ENCODE measurements around the gene DCTD.

DCTD gene

DNA sequence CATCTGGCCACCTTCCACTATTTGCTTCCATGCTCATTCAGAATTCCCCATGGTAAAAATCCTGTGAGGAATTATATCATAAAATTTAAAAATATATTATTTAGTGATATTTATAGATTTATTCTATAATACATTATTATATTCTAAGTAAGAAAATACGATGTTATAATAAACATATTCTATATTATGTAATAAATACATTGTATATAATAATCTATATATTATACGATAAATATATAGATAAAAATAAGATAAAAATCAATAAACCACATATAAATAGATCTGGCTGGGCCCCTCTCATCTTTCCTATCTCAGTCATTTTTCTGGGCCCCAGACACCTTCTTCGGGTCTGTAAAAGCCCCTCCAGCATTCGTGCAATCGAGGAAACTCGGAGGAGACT, 68.5 kb downstream of the DCTD start:
- no peak for DNase-seq (ENCODE audit: low read depth)
- TF ChIP-seq, protein P1, sequence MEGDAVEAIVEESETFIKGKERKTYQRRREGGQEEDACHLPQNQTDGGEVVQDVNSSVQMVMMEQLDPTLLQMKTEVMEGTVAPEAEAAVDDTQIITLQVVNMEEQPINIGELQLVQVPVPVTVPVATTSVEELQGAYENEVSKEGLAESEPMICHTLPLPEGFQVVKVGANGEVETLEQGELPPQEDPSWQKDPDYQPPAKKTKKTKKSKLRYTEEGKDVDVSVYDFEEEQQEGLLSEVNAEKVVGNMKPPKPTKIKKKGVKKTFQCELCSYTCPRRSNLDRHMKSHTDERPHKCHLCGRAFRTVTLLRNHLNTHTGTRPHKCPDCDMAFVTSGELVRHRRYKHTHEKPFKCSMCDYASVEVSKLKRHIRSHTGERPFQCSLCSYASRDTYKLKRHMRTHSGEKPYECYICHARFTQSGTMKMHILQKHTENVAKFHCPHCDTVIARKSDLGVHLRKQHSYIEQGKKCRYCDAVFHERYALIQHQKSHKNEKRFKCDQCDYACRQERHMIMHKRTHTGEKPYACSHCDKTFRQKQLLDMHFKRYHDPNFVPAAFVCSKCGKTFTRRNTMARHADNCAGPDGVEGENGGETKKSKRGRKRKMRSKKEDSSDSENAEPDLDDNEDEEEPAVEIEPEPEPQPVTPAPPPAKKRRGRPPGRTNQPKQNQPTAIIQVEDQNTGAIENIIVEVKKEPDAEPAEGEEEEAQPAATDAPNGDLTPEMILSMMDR (conservative IDR thresholded peaks at IDR 0.05; ENCODE audit: low read depth, low read length): no peak
- no peak overlapping the region for H3K4me3 ChIP-seq (ENCODE audit: low read depth, low read length)

DNA sequence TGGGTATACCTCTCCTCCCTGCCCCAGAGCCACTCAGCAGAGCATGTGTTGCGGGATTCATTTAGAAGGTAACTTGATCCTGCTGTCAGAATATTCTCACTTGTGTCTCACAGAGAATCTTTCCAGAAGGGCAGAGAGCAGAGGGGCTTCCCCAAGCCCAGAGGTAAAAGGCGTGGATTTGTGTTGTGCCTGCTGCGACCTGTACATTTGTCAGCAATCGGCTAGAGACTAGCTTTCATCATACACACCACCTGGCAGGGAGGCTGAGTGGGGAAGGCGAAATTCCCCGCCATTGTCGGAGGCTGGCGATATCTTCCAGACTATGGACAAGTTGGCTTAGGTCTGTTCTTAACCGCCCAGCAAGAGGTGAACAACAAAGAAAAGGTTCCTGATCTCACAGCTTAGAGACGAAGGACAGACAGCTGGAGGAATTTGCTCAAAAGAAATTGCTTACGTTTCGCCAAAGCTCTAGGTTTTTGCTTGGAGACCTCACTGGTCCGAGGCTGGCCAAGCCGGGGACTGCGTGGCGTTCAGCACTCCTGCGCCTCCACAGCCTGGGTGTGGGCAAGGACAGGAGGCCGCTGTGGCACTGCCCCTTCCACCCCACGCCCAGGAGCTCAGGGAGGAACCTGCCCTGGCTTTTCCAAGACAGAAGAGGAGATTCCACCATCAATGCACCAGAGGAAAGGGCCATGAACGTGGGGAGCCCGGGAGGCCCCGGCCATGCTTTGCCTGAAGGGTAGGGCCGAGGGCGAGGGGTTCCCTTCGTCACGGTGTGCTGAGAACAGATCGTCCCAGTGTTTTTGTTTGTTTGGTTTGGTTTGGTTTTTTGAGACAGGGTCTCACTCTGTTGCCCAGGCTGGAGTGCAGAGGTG, 69.4 kb downstream of the DCTD start:
- TF ChIP-seq, protein P1 (conservative IDR thresholded peaks at IDR 0.05; ENCODE audit: low read depth, low read length): no peak
- DNase-seq (ENCODE audit: low read depth): no peak
- no peak overlapping the region for H3K4me3 ChIP-seq (ENCODE audit: low read depth, low read length)

DNA sequence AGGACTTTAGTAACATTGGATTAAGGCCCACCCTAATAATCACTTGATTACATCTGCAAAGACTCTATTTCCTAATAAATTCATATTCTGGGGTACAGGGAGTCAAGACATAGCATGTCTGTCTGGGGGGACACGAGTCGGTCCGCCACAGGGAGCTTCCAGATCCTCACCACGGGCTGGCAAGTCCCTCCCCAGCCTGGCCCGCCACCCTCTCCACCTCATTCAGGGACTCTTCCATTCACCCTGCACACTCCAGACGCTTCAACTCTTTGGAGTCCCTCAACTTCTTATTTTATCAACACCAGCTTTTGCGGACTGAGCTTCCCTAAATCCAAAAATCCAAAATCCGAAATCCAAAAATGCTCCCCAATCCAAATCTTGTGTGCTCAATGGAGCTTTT, 71.2 kb downstream of the DCTD start:
- TF ChIP-seq, protein P1 (conservative IDR thresholded peaks at IDR 0.05; ENCODE audit: low read depth, low read length): no peak
- no peak for DNase-seq (ENCODE audit: low read depth)
- no peak overlapping the region for H3K4me3 ChIP-seq (ENCODE audit: low read depth, low read length)

DNA sequence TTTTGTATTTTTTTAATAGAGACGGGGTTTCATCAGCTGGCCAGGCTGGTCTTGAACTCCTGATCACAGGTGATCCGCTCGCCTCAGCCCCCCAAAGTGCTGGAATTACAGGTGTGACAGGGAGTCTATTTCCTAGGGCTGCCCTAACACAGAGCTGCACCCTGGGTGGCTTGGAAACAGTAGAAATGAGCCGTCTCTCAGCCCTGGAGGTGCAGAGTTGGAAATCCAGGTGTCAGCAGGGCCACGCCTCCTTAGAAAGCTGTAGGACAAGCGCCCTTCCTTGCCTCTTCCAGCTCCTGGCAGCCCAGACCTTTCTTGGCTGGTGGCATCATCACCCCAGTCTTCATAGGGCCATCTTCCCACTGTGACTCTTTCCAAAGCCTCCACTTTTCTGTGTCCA, 71.6 kb downstream of the DCTD start:
- TF ChIP-seq, protein P1 (conservative IDR thresholded peaks at IDR 0.05; ENCODE audit: low read depth, low read length): no peak
- H3K4me3 ChIP-seq (ENCODE audit: low read depth, low read length): no peak overlapping the region
- DNase-seq (ENCODE audit: low read depth): no peak

DNA sequence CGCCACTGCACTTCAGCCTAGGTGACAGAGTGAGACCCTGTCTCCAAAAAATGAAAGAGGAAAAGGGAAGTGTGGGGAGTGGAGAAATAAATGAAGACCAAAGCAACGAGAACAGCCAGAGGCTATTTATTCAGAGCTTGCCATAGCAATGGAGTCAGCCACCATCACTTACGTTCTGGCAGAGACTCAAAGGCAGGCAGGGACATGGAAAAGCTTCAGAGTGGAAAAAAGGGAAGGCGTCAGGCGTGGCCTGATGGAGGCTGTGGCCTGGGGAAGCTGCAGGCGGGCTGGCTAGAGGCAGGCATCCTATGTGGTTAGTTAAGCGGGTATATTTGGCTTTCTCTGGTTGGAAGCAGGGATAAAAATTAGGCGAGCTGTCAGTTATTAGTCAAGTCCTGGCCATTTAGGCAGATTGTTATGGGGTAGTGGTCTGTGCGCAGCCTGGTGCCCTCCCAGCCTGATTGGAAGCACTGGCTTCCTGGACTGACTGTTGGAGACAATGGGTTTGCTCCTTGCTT, 73.3 kb downstream of the DCTD start:
- no peak overlapping the region for H3K4me3 ChIP-seq (ENCODE audit: low read depth, low read length)
- TF ChIP-seq, protein P1 (conservative IDR thresholded peaks at IDR 0.05; ENCODE audit: low read depth, low read length): no peak
- DNase-seq (ENCODE audit: low read depth): no peak

DNA sequence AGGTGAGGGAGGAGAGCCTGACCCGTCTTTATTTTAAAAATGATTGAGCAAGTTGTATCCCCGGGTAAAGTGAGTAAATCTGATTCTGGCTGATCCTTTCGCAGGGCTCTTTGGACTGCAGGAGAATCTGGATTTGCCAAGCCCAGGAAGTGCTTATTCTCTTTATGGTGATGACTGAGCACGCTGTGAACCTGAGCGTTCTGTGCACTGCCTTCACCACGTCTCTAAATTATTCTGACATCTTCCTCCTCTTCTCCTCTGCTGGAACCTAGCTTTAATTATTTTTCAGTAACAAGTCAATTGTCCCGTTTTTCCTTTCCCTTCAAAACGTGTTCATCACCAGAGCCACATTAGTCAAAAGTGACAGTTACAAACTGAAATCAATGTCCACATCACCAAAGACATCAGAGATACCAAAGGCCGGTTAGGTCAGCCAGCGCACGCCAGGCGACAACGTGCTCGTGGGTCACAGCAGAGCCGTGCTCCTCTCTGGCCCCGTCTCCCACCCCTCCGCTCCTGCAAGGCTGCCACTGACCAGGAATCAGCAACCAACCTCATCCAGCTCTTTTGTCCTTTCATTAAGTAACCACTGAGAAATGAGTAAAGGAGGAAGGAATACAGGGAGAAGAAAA, 74.3 kb downstream of the DCTD start:
- TF ChIP-seq, protein P1 (conservative IDR thresholded peaks at IDR 0.05; ENCODE audit: low read depth, low read length): no peak
- no peak overlapping the region for H3K4me3 ChIP-seq (ENCODE audit: low read depth, low read length)
- DNase-seq (ENCODE audit: low read depth): no peak
